ENCODE data around the gene POMT2. TPM values are rescaled to one million over a fixed set of nuclear protein-coding genes. Genes with fewer than 3 reads are reported as not detected.

Gene POMT2, protein sequence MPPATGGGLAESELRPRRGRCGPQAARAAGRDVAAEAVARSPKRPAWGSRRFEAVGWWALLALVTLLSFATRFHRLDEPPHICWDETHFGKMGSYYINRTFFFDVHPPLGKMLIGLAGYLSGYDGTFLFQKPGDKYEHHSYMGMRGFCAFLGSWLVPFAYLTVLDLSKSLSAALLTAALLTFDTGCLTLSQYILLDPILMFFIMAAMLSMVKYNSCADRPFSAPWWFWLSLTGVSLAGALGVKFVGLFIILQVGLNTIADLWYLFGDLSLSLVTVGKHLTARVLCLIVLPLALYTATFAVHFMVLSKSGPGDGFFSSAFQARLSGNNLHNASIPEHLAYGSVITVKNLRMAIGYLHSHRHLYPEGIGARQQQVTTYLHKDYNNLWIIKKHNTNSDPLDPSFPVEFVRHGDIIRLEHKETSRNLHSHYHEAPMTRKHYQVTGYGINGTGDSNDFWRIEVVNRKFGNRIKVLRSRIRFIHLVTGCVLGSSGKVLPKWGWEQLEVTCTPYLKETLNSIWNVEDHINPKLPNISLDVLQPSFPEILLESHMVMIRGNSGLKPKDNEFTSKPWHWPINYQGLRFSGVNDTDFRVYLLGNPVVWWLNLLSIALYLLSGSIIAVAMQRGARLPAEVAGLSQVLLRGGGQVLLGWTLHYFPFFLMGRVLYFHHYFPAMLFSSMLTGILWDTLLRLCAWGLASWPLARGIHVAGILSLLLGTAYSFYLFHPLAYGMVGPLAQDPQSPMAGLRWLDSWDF
- 10 to 100 TPM; 19.1 to 36.4 (median 25.7) TPM for total RNA-seq

DNA sequence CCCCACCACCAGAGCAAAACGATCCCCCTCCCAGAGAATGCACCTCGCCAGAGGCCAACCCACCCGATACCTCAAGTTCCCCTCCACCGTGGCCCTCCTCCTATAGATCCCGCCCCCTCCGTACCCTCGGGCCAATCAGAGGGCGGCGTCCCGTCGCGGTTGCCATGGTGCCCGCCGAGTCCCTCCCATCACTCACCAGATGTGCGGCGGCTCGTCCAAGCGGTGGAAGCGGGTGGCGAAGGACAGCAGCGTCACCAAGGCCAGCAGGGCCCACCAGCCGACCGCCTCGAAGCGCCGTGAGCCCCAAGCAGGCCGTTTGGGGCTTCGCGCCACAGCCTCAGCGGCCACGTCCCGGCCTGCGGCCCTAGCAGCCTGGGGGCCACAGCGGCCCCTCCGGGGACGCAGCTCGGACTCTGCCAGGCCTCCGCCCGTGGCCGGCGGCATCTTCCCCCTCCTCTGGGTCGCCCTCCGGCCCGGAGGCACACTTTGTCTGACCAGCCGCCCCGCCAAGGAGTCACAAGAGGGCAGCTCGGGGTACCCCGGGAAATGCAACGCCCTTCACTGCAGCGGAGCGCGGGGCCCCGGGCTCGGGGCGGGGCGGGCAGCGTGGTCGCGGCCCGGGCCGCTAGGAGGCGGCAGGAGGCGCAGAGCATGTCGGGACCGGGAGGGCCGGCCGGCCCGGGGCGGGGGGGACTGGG lies at the start of gene POMT2:
Gene POMT2, minus strand, starts transcription at position 646 of the 698 bp plus-strand sequence. Its CDS starts 202 bp downstream, at position 444.
- H3K9me3 ChIP-seq, result no peaks in the 10 kb centered on the region
- H3K4me3 ChIP-seq (replicated peaks in 1 of 3), result peak within 1 kb of the TSS; percentile 94 to 99 (median 99)
- TF ChIP-seq, protein P1, sequence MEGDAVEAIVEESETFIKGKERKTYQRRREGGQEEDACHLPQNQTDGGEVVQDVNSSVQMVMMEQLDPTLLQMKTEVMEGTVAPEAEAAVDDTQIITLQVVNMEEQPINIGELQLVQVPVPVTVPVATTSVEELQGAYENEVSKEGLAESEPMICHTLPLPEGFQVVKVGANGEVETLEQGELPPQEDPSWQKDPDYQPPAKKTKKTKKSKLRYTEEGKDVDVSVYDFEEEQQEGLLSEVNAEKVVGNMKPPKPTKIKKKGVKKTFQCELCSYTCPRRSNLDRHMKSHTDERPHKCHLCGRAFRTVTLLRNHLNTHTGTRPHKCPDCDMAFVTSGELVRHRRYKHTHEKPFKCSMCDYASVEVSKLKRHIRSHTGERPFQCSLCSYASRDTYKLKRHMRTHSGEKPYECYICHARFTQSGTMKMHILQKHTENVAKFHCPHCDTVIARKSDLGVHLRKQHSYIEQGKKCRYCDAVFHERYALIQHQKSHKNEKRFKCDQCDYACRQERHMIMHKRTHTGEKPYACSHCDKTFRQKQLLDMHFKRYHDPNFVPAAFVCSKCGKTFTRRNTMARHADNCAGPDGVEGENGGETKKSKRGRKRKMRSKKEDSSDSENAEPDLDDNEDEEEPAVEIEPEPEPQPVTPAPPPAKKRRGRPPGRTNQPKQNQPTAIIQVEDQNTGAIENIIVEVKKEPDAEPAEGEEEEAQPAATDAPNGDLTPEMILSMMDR (IDR thresholded peaks at IDR 0.05), result peak in 4 of 6 experiments; percentile 26 to 62 (median 52)
- TF ChIP-seq POLR2A (IDR thresholded peaks at IDR 0.05), result peak; percentile 33 to 84
- 0% methylated on average over 14 of the region's 69 CpGs; no CpG with 5 or more reads in 1 of the 2 donors for WGBS, 2 donors
- intact Hi-C loops (cut with DNase I), result no loop called here
- H3K36me3 ChIP-seq, result no peaks in the 10 kb centered on the region
- H3K4me1 ChIP-seq, result peaks cover 14 to 37% of the 10 kb centered on the region in 2 donors
- no peaks in the 10 kb centered on the region for H3K27me3 ChIP-seq
- DNase-seq, result peak; percentile 95
- peak within 1 kb of the TSS; percentile 98 to 99 (median 98) for H3K27ac ChIP-seq

DNA sequence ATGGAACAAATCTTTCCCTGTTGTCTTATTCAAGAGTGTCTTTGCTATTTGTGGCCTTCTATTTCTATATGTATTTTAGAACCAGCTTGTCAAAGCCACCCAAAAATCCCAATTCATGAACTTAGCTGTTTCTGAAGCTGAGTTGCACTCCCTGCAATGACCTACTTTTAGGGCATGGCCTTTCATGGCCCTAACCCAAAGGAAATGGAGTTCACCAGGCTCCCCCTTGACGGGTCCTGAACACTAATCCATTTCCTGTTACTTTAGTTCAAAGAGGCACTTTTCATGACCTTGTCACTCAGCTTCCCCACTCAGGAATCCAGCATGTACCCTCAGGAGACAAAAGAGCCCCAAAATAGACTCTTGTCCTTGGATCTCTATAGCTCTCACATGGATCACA lies 48.6 kb upstream of the POMT2 start:
- no peak overlapping the region for H3K27ac ChIP-seq
- no peak overlapping the region for H3K4me3 ChIP-seq (replicated peaks in 1 of 3)
- intact Hi-C loops (cut with DNase I), result no loop called here
- TF ChIP-seq, protein P1 (IDR thresholded peaks at IDR 0.05), result no peak
- no peak for TF ChIP-seq POLR2A (IDR thresholded peaks at IDR 0.05)
- H3K36me3 ChIP-seq, result no peaks in the 10 kb centered on the region
- no peaks in the 10 kb centered on the region for H3K27me3 ChIP-seq
- WGBS, 2 donors, result 55 to 69% methylated on average over 1 of the region's 1 CpG
- no peak for DNase-seq
- H3K9me3 ChIP-seq, result no peaks in the 10 kb centered on the region
- H3K4me1 ChIP-seq, result peaks cover 14 to 23% of the 10 kb centered on the region in 2 donors

GRCh38 chr14:77364146-77364545 lies 43.5 kb upstream of the POMT2 start:
- intact Hi-C loops (cut with DNase I), result no loop called here
- no peak overlapping the region for H3K4me3 ChIP-seq (replicated peaks in 1 of 3)
- no peaks in the 10 kb centered on the region for H3K36me3 ChIP-seq
- H3K27me3 ChIP-seq, result no peaks in the 10 kb centered on the region
- H3K9me3 ChIP-seq, result no peaks in the 10 kb centered on the region
- DNase-seq, result peak; percentile 32 to 37
- TF ChIP-seq, protein P1 (IDR thresholded peaks at IDR 0.05), result no peak
- TF ChIP-seq POLR2A (IDR thresholded peaks at IDR 0.05), result no peak
- no peak overlapping the region for H3K27ac ChIP-seq
- WGBS, 2 donors, result 67 to 86% methylated on average over 3 of the region's 3 CpGs
- peaks cover 0 to 6% of the 10 kb centered on the region in 2 donors for H3K4me1 ChIP-seq

- no peak for DNase-seq
- Histone ChIP-seq H3K4me1 (peaks cover 0 to 6% of the 10 kb centered on the region in 2 donors), H3K27ac (no peak overlapping the region), H3K36me3 (no peaks in the 10 kb centered on the region), H3K4me3 (replicated peaks in 1 of 3) (no peak overlapping the region), H3K27me3 (no peaks in the 10 kb centered on the region), H3K9me3 (no peaks in the 10 kb centered on the region)
- TF ChIP-seq, protein P1 (IDR thresholded peaks at IDR 0.05), result no peak
- TF ChIP-seq POLR2A (IDR thresholded peaks at IDR 0.05), result no peak
- intact Hi-C loops (cut with DNase I), result no loop called here
- 93 to 95% methylated on average over 1 of the region's 1 CpG for WGBS, 2 donors
Measured at GRCh38 chr14:77359626-77360025, 38.9 kb upstream of the POMT2 start.
